GM19324 (cell line): Measurements from ENCODE around the gene BNC2.

Experiments used
- ATAC-seq: cut with Tn5 transposase; IDR thresholded peaks from one replicate; pipeline ENCODE4 v1.9.1; 2021; ENCODE audit warnings: mild to moderate bottlenecking, moderate library complexity; ENCODE audit not compliant: unreplicated experiment, low FRiP score

The BNC2 gene

GRCh38 chr9:16726029-16726428 lies 144.4 kb downstream of the BNC2 start:
- no peak for ATAC-seq

- ATAC-seq: no peak
Measured at GRCh38 chr9:16725066-16725465, 145.4 kb downstream of the BNC2 start.

GRCh38 chr9:16721972-16722371 lies 148.5 kb downstream of the BNC2 start:
- ATAC-seq: no peak

GRCh38 chr9:16720386-16720785 lies 150.1 kb downstream of the BNC2 start:
- ATAC-seq: no peak

- no peak for ATAC-seq
Measured at GRCh38 chr9:16719921-16720320, 150.5 kb downstream of the BNC2 start.

GRCh38 chr9:16718952-16719351 lies 151.5 kb downstream of the BNC2 start:
- ATAC-seq: no peak

GRCh38 chr9:16718296-16718695 lies 152.2 kb downstream of the BNC2 start:
- no peak for ATAC-seq

GRCh38 chr9:16716601-16717000 lies 153.9 kb downstream of the BNC2 start:
- no peak for ATAC-seq

GRCh38 chr9:16715404-16715803 lies 155.1 kb downstream of the BNC2 start:
- no peak for ATAC-seq

- no peak for ATAC-seq
Measured at GRCh38 chr9:16712787-16713186, 157.7 kb downstream of the BNC2 start.

GRCh38 chr9:16710888-16711287 lies 159.6 kb downstream of the BNC2 start:
- no peak for ATAC-seq

GRCh38 chr9:16709924-16710323 lies 160.5 kb downstream of the BNC2 start:
- ATAC-seq: no peak

GRCh38 chr9:16708656-16709435 lies 161.6 kb downstream of the BNC2 start:
- ATAC-seq: no peak

- no peak for ATAC-seq
Measured at GRCh38 chr9:16705111-16705604, 165.3 kb downstream of the BNC2 start.

- no peak for ATAC-seq
Measured at GRCh38 chr9:16704116-16705110, 166.1 kb downstream of the BNC2 start.

- ATAC-seq: no peak
Measured at GRCh38 chr9:16701347-16701746, 169.1 kb downstream of the BNC2 start.

GRCh38 chr9:16693616-16694015 lies 176.9 kb downstream of the BNC2 start:
- no peak for ATAC-seq

- ATAC-seq: no peak
Measured at GRCh38 chr9:16690628-16691027, 179.8 kb downstream of the BNC2 start.

GRCh38 chr9:16690205-16690604 lies 180.3 kb downstream of the BNC2 start:
- ATAC-seq: no peak

GRCh38 chr9:16689351-16689938 lies 181.0 kb downstream of the BNC2 start:
- no peak for ATAC-seq

GRCh38 chr9:16688814-16689213 lies 181.7 kb downstream of the BNC2 start:
- no peak for ATAC-seq
